Amniotic epithelial cell (primary cell): Measurements from ENCODE around the gene FBXW10B.
"Not testable (repeated sequence)": the region's sequence is repeated elsewhere in the genome, so short reads cannot be mapped to it uniquely, and the experiment has no call there.

Experiments
- DNase-seq: peaks from one replicate; pipeline ENCODE4 v3.0.0-alpha.2; 2010; ENCODE audit warnings: low read depth

Gene FBXW10B

GRCh38 chr17:15619331-15620058 lies at the start of gene FBXW10B:
Gene FBXW10B, minus strand, starts transcription at chr17:15619704. Its CDS starts 192 bp downstream, at chr17:15619512.
- not testable (repeated sequence) for DNase-seq

- DNase-seq: no peak
These were observed 44.2 kb upstream of the FBXW10B start for GRCh38 chr17:15663691-15664090.

GRCh38 chr17:15663176-15663575 lies 43.7 kb upstream of the FBXW10B start:
- DNase-seq: no peak

GRCh38 chr17:15662681-15663080 lies 43.2 kb upstream of the FBXW10B start:
- peak; percentile 38 for DNase-seq

GRCh38 chr17:15660077-15660476 lies 40.6 kb upstream of the FBXW10B start:
- no peak for DNase-seq

GRCh38 chr17:15659663-15660062 lies 40.2 kb upstream of the FBXW10B start:
- DNase-seq: peak; percentile 46

- no peak for DNase-seq
These were observed 39.7 kb upstream of the FBXW10B start for GRCh38 chr17:15659236-15659635.

- no peak for DNase-seq
These were observed 38.8 kb upstream of the FBXW10B start for GRCh38 chr17:15658296-15658695.

- no peak for DNase-seq
These were observed 38.4 kb upstream of the FBXW10B start for GRCh38 chr17:15657868-15658267.

- DNase-seq: peak; percentile 38
These were observed 35.5 kb upstream of the FBXW10B start for GRCh38 chr17:15654886-15655561.

GRCh38 chr17:15654401-15654800 lies 34.9 kb upstream of the FBXW10B start:
- DNase-seq: peak; percentile 42

- no peak for DNase-seq
These were observed 33.5 kb upstream of the FBXW10B start for GRCh38 chr17:15652960-15653359.

GRCh38 chr17:15651583-15652110 lies 32.1 kb upstream of the FBXW10B start:
- peak; percentile 97 for DNase-seq

GRCh38 chr17:15650741-15651582 lies 31.5 kb upstream of the FBXW10B start:
- no peak for DNase-seq

GRCh38 chr17:15649861-15650421 lies 30.4 kb upstream of the FBXW10B start:
- DNase-seq: no peak

- DNase-seq: no peak
These were observed 28.9 kb upstream of the FBXW10B start for GRCh38 chr17:15648386-15648785.

GRCh38 chr17:15645942-15646312 lies 26.4 kb upstream of the FBXW10B start:
- not testable (repeated sequence) for DNase-seq

- not testable (repeated sequence) for DNase-seq
These were observed 25.8 kb upstream of the FBXW10B start for GRCh38 chr17:15645099-15645941.

GRCh38 chr17:15642505-15643251 lies 23.2 kb upstream of the FBXW10B start:
- not testable (repeated sequence) for DNase-seq

- DNase-seq: not testable (repeated sequence)
These were observed 22.5 kb upstream of the FBXW10B start for GRCh38 chr17:15642014-15642413.
